Ecto neural progenitor cell (in vitro differentiated cells): Measurements from ENCODE around the gene C21orf58.

Experiments
- DNase-seq: peaks from one replicate; pipeline ENCODE4 v3.0.0-alpha.2; 2018; ENCODE audit warnings: low spot score

C21orf58 gene

GRCh38 chr21:46295177-46295770 is 28.4 kb downstream of the C21orf58 start:
- DNase-seq: no peak

GRCh38 chr21:46294647-46295176 is 29.0 kb downstream of the C21orf58 start:
- no peak for DNase-seq

GRCh38 chr21:46291561-46291960 is 32.1 kb downstream of the C21orf58 start:
- DNase-seq: no peak

- no peak for DNase-seq
Measured at GRCh38 chr21:46289655-46290179, 34.0 kb downstream of the C21orf58 start.

GRCh38 chr21:46287541-46287940 is 36.1 kb downstream of the C21orf58 start:
- no peak for DNase-seq

GRCh38 chr21:46286648-46287002 is 37.0 kb downstream of the C21orf58 start:
- DNase-seq: no peak

- peak; percentile 94 for DNase-seq
Measured at GRCh38 chr21:46285761-46286647, 37.7 kb downstream of the C21orf58 start, which contains the start of gene YBEY. YBEY (plus strand) TSS chr21:46286342; CDS start chr21:46286914, 572 bp downstream.

GRCh38 chr21:46285206-46285661 is 38.4 kb downstream of the C21orf58 start, which contains the start of gene MCM3AP:
MCM3AP (minus strand) TSS chr21:46285611; CDS start chr21:46285286, 325 bp downstream.
- no peak for DNase-seq

- DNase-seq: no peak
Measured at GRCh38 chr21:46284733-46285132, 38.9 kb downstream of the C21orf58 start.

- no peak for DNase-seq
Measured at GRCh38 chr21:46284077-46284644, 39.5 kb downstream of the C21orf58 start.

GRCh38 chr21:46274797-46275390 is 48.8 kb downstream of the C21orf58 start:
- DNase-seq: no peak

- no peak for DNase-seq
Measured at GRCh38 chr21:46273341-46273740, 50.3 kb downstream of the C21orf58 start.

- DNase-seq: no peak
Measured at GRCh38 chr21:46269466-46269865, 54.2 kb downstream of the C21orf58 start.

GRCh38 chr21:46268371-46268770 is 55.3 kb downstream of the C21orf58 start:
- no peak for DNase-seq

- no peak for DNase-seq
Measured at GRCh38 chr21:46266946-46267345, 56.7 kb downstream of the C21orf58 start.

GRCh38 chr21:46265736-46266525 is 57.7 kb downstream of the C21orf58 start:
- no peak for DNase-seq

- no peak for DNase-seq
Measured at GRCh38 chr21:46264690-46265144, 59.0 kb downstream of the C21orf58 start.

GRCh38 chr21:46264046-46264689 is 59.5 kb downstream of the C21orf58 start:
- no peak for DNase-seq

GRCh38 chr21:46256501-46256994 is 67.1 kb downstream of the C21orf58 start:
- no peak for DNase-seq

GRCh38 chr21:46255758-46256337 is 67.8 kb downstream of the C21orf58 start:
- DNase-seq: no peak
